ENCODE results near the gene SORCS2. TPM values are rescaled to one million over a fixed set of nuclear protein-coding genes. Genes with fewer than 3 reads are reported as not detected.

Gene SORCS2
- total and polyA plus RNA-seq, 2 of the 8 experiments (the other 6 are each of a cell fraction or from before 2014, with no cell fraction given), result 0.36 to 1.8 TPM

- Histone ChIP-seq H3K23me2 (ENCODE audit: low read depth, low read length) (peaks cover 3% of the 10 kb centered on the region; the same call in 1 of the 2 replicates), H2BK20ac (ENCODE audit: low read length) (no peak overlapping the region), H3K18ac (ENCODE audit: extremely low read depth, low read length) (no peak overlapping the region), H3K9ac (replicated peaks in 1 of 4; ENCODE audit: extremely low read depth in 1 of 4, low read depth in 3 of 4, low read length in 3 of 4) (no peak overlapping the region), H2BK120ac (replicated peaks; ENCODE audit: low read depth, low read length) (no peak overlapping the region), H3K4me3 (ENCODE audit: extremely low read depth in 1 of 4, insufficient read depth in 2 of 4, low read depth in 3 of 4, low read length in 4 of 4) (no peak overlapping the region), H2BK5ac (ENCODE audit: low read depth, low read length) (no peak overlapping the region), H4K5ac (ENCODE audit: insufficient read length, low read depth, low read length) (no peak overlapping the region), H2BK12ac (ENCODE audit: low read depth, low read length) (no peak overlapping the region), H3K79me1 (ENCODE audit: low read depth, low read length) (no peaks in the 10 kb centered on the region; the same call in 1 of the 2 replicates), H4K91ac (replicated peaks; ENCODE audit: insufficient read length, low read length) (no peak overlapping the region), H3K4me2 (ENCODE audit: insufficient read depth in 1 of 2, low read depth in 2 of 2, low read length in 2 of 2) (no peak overlapping the region), H2BK15ac (ENCODE audit: low read length) (no peak overlapping the region), H3K27ac (ENCODE audit: low read depth, low read length) (no peak overlapping the region), H2AK5ac (ENCODE audit: low read depth, low read length) (no peak overlapping the region), H3K27me3 (replicated peaks in 1 of 4; ENCODE audit: control insufficient read depth in 3 of 4, extremely low read depth in 1 of 4, insufficient read depth in 3 of 4, low read length in 3 of 4) (peaks cover 0 to 20% (median 9%) of the 10 kb centered on the region in 4 experiments; a peak in 5 of 7 replicates), H3K79me2 (ENCODE audit: control insufficient read depth in 1 of 2, insufficient read depth in 2 of 2, low read length in 2 of 2) (no peaks in the 10 kb centered on the region), H3K23ac (ENCODE audit: insufficient read length) (no peak overlapping the region), H3K56ac (replicated peaks; ENCODE audit: insufficient read length, low read depth, low read length) (no peak overlapping the region), H4K8ac (ENCODE audit: extremely low read depth, insufficient read depth, low read length) (no peak overlapping the region; the same call in 1 of the 2 replicates), H3K14ac (ENCODE audit: insufficient read length) (no peak overlapping the region), H3K36me3 (ENCODE audit: control insufficient read depth in 2 of 4, insufficient read depth in 4 of 4, low read length in 3 of 4) (no peaks in the 10 kb centered on the region), H3K4ac (replicated peaks; ENCODE audit: insufficient read length, low read depth, low read length) (no peak overlapping the region), H3K9me3 (ENCODE audit: insufficient read depth in 2 of 2, low read depth in 1 of 2, low read length in 1 of 2) (0 out of 4 replicates have a peak, but pooled peaks cover 0 to 2% of the 10 kb centered on the region in 2 experiments), H2AFZ (ENCODE audit: low read length) (no peak overlapping the region), H4K20me1 (replicated peaks in 1 of 2; ENCODE audit: control insufficient read depth in 1 of 2, insufficient read depth in 2 of 2, low read length in 2 of 2) (peaks cover 0 to 7% of the 10 kb centered on the region in 2 experiments), H3K4me1 (replicated peaks in 1 of 4; ENCODE audit: control insufficient read depth in 3 of 4, insufficient read depth in 4 of 4, low read length in 3 of 4) (no peaks in the 10 kb centered on the region)
- TF ChIP-seq CHD1 (IDR thresholded peaks at IDR 0.05; ENCODE audit: low read depth, low read length) (no peak), ATF3 (IDR thresholded peaks at IDR 0.05; ENCODE audit: insufficient read depth, low read depth, low read length) (no peak), JUND (IDR thresholded peaks at IDR 0.05; ENCODE audit: low read length) (no peak), KDM1A (IDR thresholded peaks at IDR 0.05; ENCODE audit: borderline replicate concordance, low read length) (no peak), KDM4A (IDR thresholded peaks at IDR 0.05; ENCODE audit: low read depth, low read length, severe bottlenecking) (no peak)
- ChIA-PET POLR2A (ENCODE audit: partially characterized antibody) (interaction anchor here (0.8 kb wide), 1 partner anchor 166 kb away, joined by 3 read pairs; no protein-coding TSS in a partner anchor), CTCF (ENCODE audit: partially characterized antibody) (interaction anchor here (0.9 to 4.3 kb wide), 9 partner anchors 8 to 155 kb away, joined by 3 to 17 read pairs (median 4); no protein-coding TSS in a partner anchor)
- 84% methylated on average over 14 of the region's 15 CpGs; no CpG with 5 or more reads in 1 of the 2 experiments for WGBS, 2 experiments (ENCODE audit: extremely low coverage in 1 of 2, insufficient coverage in 1 of 2, insufficient read length in 1 of 2, insufficient replicate concordance in 2 of 2, low coverage in 1 of 2, low lambda C conversion rate in 2 of 2, missing lambda C conversion rate in 1 of 2)
- no peak for FAIRE-seq
- no peak for DNase-seq (ENCODE audit: low read depth in 1 of 2, low spot score in 2 of 2)
Observed at GRCh38 chr4:7186516-7187167, 5.7 kb upstream of the SORCS2 start.
